Stimulated activated CD8-positive, alpha-beta memory T cell treated with anti-CD3 and anti-CD28 coated beads, Interleukin-7, amount 100 ng/mL, for 1 hour (primary cell): ENCODE data around the gene CACNA2D4.

ENCODE experiments used
- DNase-seq, 2 donors: peaks; one replicate each; pipeline ENCODE4 v3.0.0-alpha.2; 2020; ENCODE audit warnings: low read depth in 2 of 2

CACNA2D4 gene

DNA sequence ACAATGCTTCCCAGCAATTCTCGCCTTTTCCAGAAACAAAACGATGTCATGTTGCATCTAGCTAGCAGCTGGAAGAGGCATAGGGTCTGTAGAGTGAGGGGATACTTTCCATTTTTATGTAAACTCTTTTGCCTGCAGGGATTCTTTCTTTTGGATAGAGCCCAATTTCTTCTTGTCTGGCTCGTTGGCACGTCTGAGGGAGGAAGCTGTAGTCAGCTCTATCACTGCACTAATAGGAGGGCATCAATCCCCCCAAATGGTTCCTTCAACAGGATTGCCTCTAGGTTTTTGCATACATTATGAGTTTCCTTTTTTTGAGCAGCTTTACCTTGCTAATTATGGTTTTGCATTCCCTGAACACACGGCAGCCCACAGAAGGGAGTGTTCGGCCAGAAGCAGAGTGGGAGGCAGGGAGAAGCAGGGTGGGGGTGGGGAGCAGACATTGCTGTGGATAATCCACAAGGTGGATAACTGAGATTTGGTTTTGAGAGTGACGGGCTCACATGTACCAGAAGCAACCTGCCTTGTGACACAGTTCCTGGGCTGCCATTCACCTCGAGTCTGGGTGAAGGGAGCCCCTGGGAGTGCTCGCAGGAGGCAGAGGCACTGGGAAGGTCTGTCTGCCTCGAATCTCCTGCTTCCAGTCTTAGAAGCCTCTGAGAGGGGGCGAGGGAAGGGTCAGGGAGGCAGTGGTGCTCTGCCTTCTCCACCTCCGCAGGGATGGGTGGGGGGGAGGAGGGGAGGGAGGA, 73.6 kb downstream of the CACNA2D4 start:
- no peak for DNase-seq

GRCh38 chr12:1844223-1844622, 74.2 kb downstream of the CACNA2D4 start:
- no peak for DNase-seq

- no peak for DNase-seq
Measured at GRCh38 chr12:1843641-1844005, 74.8 kb downstream of the CACNA2D4 start.

DNA sequence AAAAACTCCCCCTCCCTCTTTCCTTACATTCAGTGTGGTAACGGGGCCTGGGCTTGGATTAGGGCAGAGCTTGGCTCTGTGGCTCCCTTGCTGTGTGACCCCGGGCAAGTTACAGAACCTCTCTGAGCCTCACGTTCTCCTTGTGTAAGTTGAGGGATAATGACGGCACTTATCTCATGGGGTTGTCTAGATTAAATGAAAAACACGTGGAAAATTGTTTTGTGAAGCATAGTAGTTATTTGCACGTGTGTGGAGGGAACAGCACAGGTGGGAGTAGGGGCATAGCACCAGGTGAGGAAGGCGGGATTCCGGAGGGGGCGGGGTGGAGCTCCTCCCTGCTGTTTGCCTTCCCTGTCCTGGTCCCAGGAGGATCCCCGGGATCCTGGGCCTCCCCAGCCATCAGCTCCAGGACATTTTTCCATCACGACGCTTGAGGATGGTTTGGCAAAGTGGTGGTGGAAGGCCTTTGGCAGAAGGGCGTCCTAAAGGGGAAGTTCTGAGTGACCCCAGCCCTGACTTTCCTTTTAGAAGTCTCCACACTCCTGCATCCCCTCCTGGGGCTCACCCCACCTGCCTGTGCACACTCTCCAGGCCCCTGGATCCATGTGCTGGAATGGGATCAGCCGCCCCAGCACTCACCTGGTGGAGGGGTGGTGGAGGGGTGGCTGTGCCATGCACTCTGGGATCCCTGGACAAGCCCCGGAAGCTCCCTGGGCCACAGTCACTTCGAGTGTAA, 75.4 kb downstream of the CACNA2D4 start:
- DNase-seq = no peak

DNA sequence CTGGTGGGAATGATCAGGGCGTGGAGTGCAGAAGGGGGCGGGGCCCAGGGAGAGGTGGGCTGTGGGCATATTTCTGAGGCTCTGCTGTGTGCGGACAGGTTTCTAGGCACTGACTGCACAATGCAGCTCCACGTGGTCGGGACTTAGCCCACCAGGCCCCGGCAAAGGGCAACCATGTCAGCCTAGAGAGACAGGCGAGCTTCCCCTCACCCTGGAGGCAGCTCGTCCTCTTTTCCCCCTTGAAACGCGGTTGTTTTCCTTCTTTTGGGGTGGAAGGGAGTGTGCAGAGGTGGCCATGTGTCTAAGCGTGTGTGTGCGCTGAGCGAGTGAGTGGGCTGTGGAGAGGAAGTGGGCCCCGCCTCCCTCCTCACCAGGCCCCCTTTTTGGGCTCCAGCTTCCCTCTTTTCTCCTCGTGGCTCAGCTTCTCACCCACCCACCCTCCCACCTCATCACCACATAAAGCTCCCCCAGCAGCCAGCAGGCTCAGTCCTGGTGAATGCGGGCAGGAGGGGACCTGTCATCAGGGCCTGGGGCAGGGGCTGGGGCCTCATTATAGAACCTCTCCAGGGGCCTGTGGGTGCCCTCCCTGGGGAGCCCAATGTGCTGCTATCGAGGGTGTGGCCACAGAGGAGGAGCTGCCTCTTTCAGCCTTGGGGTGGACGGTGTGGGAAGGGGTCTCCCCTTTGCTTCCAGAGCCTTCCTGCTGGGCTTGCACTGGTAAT, 76.1 kb downstream of the CACNA2D4 start:
- no peak for DNase-seq

DNA sequence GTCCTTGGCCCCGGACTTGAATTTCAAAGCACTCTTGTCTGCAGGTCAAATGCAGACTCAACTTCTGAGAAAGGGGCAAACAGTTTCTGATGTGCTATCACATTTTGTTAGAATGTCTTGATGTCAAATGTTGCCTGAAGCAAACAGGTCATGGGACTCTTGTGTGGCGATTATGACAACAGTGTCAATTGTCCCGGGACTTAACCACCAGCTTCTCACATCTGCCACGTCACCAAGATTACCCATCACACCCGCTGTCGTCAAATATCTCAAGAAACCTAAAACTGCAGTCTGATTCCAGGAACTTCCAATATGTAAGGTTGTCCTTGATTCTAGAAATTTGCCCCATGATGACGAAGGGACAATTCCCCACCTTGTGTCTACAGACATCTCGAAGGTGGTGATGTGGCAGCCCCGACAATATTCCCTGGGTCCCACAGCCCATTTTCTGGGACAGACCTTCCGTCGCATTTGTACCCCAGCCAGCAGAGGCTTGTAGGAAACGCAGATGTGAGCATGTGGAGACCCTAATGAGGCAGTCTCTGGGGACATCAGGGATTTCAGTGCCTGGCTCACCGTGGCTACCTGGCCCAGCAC, 76.8 kb downstream of the CACNA2D4 start:
- no peak for DNase-seq

DNA sequence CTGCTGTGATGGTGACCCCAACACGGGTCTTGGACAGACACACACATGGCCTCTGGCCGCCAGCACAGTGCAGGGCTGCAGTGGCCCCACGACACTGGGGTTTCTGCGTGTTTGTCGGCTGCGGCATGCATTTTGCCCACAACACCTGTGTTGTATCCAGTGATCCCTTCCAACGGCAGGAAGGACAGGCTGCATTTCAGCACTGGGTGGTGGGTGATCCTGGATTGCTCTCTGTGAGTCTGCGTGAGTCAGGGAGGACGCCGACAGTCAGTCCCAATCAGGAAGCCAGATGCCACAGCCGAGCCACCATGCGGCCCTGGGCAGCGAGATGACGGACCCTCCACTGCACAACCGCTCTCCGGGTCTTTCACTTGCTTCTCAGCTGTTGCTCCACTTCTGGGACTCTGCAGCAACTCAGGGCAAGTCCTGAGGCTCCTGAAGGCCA, 77.4 kb downstream of the CACNA2D4 start:
- no peak for DNase-seq

DNA sequence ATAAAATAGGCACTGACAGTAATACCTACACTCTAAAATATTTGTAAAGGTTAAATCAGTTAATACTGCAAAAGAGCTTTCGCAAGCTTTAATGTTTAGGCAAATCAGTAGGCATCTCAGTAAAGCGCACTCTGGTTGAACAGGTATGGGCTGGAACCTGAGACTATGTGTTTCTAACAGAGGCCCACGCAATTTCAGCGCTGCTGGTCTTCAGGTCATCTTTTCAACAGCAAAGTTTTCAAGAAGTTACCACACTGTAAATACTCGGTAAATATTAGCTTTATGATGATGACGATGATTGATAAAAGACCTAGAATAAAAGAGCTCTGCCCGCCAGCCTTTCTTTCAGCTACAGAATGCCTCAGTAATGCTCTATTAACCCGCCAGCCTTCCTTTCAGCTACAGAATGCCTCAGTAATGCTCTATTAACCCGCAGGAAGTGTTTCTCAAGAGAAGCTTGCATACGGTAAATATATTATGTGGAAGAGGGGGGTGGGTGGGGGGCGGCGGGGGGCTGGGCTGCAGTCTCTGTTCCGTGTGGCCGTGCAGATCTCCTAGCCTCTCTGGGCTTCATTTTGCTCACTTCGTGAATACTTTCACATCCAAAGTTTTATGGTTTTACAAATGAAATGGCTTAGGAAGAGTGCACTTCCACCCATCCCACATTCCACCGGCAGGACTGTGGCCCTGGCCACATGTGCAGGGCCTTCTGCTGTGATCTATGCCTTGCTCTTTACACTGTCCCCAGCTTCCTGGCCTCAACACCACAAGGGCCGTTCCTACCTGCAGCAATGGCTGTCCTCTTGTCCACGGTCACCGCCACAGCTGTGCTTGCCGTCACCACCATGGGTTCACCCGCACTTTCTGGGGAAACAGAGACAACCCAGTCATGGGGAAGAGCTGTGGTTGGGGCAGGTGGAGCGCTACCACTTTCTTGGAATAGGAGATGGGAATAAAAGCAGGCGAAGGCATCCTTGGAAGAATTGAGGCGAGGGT, 78.2 kb downstream of the CACNA2D4 start:
- DNase-seq = no peak

DNA sequence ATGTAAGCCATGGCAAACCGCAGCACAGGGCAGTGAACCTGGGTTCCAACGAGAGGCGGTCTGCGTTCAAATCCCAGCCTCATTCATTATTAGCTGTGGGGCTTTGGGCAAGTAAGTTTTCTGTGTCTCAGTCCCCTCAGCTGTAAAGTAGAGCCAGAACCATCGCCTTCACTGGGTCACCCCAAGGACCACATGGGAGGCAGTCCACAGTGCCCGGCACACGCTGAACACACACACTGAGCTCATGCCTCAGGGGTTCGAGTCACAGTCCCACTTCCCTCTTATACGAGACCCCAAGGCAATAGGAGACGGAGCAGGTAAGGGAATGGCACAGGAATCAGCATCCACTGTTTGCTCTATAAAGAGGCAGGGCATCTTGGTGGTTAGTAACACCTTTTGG, 79.0 kb downstream of the CACNA2D4 start:
- no peak for DNase-seq

GRCh38 chr12:1838994-1839365, 79.5 kb downstream of the CACNA2D4 start:
- no peak for DNase-seq

- no peak for DNase-seq
Measured at GRCh38 chr12:1838205-1838993, 80.1 kb downstream of the CACNA2D4 start.

- no peak for DNase-seq
Measured at GRCh38 chr12:1837541-1838204, 80.8 kb downstream of the CACNA2D4 start.

DNA sequence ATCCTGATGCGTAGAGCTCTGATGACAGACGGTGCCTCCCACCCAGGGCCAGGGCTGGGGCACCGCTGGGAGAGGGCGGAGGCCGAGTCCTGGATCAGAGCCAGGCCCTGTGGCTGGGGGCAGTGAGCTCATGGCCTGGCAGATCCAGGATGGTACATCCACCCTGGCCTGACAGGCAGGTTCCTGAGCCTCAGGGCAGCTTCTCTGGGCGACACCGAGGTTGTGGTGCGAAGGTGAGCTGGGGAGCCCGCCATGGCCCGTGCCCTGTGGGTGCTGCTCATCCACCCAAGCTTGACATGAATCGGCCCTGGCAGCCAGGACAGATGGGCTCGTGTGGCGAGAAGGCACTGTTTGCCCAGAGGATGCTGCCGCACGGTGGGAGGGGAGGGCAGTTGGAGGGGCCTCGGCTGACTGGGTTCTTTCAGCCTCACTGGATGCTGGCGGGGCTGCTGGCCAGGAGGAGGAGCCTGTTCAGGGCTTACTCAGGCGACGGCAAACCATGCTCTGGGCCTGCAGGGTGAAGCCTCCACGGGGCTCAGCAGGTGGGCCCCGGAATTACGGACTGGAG, 81.5 kb downstream of the CACNA2D4 start:
- DNase-seq = no peak

GRCh38 chr12:1836241-1836803, 82.1 kb downstream of the CACNA2D4 start:
- DNase-seq = no peak

GRCh38 chr12:1835211-1836131, 83.0 kb downstream of the CACNA2D4 start:
- DNase-seq = no peak

DNA sequence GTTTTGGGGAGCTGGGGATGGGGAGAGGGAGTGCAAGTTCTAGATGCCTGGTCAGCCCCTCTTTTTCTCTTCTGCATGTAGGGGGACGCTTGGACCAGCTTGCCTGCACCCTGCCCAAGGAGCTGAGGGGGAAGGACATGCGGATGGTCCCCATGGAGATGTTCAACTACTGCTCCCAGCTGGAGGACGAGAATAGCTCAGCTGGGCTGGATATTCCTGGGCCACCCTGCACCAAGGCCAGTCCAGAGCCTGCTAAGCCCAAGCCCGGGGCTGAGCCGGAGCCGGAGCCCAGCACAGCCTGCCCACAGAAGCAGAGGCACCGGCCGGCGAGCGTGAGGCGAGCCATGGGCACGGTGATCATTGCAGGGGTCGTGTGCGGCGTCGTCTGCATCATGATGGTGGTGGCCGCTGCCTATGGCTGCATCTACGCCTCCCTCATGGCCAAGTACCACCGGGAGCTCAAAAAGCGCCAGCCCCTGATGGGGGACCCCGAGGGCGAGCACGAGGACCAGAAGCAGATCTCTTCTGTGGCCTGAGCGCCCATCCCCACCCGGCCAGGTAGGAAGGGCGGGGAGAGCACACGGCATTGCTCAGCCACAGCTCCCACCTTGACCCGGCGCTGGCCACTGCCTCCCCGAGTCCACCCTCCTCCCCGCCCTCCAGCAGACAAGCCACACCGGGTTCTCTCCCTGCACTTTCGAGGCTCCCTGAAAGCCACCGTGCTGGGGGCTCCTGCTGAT, 84.1 kb downstream of the CACNA2D4 start:
- no peak for DNase-seq

DNA sequence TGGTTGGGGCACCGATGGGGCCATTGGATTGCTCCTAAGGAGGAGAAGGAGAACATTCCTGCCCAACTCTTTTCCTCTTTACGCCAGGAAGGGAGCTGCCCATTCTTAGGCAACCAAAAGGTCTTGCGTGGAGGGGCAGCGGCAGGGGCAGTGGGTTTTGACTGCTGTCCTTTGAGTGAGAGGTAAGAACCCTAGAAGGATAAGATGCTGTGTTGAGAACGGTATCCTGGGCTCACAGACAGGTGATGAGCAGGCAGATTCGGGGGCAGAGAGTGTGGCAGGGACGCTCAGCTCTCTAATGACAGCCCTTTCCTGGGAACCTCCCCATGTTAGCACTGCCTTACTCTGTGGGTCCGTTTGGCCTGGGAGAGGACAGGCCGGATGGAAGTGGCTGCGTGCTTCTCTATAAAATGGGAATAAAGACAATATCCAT, 84.8 kb downstream of the CACNA2D4 start:
- DNase-seq = no peak
